GM21737 (cell line): Measurements from ENCODE around the gene WNT8A.
"Not testable (repeated sequence)": the region's sequence is repeated elsewhere in the genome, so short reads cannot be mapped to it uniquely, and the experiment has no call there.

ENCODE experiments used
- ATAC-seq: cut with Tn5 transposase; IDR thresholded peaks from one replicate; pipeline ENCODE4 v1.9.1; 2021; ENCODE audit warnings: mild to moderate bottlenecking, moderate library complexity; ENCODE audit not compliant: unreplicated experiment

WNT8A gene, protein sequence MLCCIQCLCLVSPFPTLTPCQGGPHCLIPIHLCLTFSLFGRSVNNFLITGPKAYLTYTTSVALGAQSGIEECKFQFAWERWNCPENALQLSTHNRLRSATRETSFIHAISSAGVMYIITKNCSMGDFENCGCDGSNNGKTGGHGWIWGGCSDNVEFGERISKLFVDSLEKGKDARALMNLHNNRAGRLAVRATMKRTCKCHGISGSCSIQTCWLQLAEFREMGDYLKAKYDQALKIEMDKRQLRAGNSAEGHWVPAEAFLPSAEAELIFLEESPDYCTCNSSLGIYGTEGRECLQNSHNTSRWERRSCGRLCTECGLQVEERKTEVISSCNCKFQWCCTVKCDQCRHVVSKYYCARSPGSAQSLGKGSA

DNA sequence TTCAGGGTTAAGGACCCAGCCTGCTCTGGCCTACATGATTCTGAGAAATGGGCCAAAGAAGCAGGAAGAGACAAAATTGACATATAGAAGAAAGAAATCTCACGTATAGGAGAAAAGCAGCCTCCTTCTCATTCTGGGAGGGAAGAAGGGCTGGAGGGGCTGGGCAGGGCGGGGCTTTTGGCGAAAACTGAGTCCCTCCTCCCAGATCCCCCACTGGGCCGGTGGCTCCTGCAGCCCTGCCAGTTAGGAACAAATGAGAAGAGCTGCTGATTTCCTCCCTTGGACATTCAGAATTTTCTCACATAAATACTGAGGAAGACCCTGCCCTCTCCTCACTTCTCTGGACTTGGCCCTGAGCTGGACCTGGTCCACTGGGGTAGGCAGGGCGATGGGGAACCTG, at the start of gene WNT8A:
Gene WNT8A (plus strand): TSS at position 332 of the 400 bp plus-strand sequence. CDS start 95 bp downstream, outside the sequence.
- ATAC-seq, result no peak

DNA sequence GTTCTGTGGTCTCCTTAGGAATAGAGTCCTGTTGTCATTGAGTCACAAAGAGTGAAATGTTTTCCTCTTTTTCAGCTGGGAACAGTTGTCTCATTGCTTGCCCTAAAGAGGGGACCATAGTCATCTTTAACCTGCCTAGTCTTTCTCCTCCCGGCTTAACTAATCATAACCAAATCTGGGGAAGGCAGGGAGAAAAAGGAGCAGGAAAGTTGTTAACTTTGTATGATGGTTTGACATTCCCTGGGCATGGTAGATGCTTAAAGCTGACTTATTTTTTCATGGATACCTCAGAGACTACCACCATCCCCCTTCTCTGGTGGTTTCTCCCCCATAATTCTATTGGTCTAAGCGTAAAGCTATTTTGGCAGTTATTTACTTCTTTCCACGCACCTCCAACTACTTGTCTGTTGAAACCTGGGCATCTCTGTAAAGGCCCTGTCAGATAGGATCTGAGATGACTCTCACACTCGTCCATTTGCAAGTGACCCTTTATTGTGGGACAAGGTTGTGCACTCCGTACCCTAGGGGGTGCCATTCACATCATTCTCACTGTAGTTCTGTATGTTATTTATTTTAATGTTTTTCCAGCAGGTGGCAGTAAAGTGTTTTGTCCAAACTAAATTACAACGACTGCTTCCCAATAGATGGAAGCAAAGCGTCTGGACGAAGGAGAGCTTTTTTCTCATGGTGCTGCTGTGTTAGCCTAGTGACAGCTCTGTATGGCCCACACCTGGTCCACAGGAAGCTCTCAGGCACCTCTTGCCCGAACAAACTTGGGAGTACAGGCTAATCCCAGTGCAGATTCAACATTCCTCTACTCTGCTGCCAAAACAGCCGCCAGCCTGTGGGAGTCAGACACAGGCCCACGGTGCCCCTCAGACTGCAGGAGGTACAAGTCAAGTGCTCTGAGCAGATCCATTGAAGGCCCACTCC, 48.0 kb upstream of the WNT8A start:
- ATAC-seq, result peak; percentile 44

DNA sequence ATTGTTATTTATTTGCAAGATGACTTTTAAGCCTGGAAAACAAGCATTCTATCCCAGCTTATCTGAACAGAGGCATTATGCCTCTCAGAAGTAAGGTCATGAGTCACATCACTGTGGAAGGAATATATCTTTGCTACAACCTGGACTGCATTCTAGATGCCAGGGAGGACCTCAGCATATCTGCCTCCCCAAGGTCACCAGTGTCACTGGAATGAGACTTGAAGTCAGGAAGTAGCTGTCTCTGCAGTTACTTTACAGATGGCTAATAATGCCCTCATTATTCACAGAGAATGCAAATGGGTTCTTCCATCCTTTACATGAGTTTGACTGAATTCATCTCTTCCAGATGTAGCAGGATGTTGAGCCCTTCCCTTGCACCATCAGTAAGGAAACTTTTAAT, 46.6 kb upstream of the WNT8A start:
- no peak for ATAC-seq

DNA sequence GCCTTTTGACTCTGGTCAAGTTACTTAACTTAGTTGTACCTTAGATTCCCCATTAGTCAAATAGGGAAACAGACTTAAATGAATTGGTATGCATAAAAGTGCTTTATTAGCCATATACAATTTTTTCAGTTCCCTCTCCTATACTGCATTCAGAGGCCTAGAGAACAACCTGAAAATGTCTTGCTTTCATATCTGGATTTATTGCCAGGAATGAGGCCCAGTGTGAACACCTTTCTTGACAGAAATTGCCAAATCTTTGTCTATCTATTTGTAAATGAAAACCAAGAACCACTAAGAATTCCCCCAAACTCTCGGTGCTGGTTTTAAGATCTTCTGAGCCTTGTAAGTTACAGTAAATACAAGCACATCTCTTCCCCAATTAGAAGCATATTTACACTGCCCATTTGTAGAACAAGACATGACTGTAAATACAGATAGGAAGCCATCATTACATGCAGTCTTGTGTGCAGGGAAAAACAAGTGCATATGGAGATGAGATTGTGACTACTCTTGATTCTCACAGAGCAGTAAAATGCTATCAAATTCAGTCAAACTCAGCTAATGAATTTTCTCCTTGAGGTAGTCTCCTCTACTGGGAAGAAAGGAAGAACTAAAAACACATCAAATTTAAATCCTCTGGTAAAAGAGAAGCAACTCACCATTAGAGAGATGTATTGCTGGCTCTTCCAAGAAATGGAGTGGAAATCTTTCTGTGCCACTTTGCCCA, 45.8 kb upstream of the WNT8A start:
- ATAC-seq, result no peak

DNA sequence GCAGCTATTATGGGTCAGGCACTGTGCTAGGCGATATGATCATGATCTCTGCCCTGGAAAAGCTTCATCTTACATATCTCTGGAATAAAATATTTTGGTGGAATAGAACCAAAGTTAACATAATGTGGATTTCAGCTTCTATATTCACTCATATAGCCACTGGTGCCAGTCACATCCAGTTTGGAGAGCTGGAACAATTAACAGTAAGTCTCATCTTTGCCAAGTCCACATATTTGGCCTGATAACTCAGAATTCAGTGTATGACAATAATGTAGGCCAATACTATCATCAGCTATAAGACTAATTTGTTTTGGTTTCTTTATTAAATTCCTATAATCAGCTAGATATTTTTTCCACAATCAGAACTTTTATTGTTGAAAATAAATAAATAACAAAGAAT, 45.0 kb upstream of the WNT8A start:
- ATAC-seq, result no peak

DNA sequence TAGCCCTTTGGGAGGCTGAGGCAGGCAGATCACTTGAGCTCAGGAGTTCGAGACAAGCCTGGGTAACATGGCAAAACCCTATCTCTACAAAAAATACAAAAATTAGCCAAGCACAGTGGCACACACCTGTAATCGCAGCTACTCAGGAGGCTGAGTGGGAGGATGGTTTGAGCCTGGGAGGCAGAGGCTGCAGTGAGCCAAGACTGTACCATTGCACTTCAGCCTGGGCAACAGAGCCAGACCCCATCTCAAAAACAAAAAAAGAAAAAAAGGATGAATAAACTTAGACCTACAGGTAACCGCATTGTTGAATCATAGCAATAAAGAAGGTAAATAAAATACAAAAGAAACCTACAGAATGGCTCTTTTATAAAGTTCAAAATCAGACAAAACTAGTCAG, 38.5 kb upstream of the WNT8A start:
- not testable (repeated sequence) for ATAC-seq

DNA sequence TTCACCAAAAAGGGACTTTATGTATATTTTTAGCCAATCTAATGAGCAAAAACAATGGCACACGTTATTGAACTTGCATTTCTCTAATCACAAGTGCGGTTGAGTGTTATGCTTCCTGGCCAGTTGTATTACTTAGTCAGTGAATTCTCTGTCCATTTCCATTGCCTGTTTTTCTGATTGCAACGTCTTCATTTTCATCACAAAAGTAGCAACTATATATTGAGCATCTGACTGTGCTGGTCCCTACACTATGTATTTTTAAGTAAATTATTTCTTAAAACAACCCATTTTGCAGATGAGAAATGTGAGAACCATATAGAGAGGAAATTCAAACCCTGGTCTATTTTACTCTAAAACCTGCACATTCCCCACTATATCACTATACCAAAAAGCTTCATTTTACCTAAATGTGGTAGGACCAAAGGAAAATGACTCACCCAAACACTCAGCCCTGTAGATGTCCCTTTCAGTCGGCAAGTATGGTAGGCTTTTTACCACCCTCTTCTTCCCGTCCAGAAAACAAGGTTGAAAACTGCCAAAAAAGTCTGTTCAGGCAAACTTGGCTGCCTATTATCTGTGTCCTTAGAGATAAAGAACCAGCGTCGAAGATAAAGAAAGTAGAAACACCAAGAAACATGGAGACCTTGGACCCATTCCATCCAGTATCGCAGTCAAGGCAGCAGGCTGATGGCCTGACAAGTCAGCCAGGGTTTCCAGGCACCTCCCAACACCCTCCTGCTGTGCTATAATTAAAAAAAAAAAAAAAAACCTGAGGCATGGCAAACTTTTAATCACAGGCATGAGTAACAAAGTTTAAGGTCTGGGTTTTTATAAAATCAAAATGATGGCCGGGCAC, 32.2 kb upstream of the WNT8A start:
- no peak for ATAC-seq

DNA sequence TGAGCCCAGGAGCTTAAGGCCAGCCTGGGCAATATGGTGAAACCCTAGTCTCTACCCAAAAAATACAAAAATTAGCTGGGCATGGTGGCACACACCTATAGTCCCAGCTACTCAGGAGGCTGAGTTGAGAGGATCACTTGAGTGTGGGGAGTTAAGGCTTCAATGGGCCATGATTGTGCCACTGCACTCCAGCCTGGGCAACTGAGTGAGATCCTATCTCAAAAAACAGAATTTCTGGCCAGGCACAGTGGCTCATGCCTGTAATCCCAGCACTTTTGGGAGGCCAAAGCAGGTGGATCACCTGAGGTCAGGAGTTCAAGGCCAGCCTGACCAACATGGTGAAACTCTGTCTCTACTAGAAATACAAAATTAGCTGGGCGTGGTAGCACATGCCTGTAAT, 31.1 kb upstream of the WNT8A start:
- not testable (repeated sequence) for ATAC-seq

DNA sequence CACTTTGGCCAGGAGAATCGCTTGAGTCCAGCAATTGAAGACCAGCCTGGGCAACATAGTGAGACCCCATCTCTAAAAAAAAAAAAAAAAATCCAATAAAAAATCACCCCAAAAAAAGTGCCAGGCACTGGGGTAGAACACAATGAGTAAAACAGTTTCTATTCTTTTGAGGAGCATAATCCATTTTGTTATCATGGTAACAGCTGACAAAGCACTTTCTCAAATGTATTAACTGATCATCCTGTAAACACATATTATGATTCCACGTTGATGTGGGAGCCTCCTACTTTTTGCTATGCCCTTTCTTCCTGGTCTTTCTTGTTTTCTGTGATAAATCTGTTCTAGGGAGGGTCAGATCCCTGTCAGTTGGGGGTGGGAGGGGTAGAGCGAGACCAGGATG, 30.3 kb upstream of the WNT8A start:
- no peak for ATAC-seq

DNA sequence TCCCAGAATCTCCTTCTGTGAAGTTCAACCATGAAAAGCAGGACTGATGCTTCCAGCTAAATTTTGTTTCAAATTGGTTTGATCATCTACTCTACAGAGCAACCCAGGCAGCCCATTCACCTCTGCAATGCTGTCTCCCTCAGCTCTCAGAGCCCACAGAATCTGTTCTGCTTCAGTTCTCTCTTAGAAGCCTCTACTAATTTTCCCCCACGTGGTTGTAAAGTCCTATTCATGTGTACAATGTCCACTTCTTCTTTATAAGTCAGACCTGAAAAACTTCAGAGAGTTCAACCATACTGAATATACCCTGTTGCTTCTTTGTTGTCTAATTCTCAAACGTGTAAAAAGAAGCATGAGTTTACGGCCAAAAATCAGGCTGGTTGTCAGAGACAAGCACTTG, 29.6 kb upstream of the WNT8A start:
- ATAC-seq, result no peak

DNA sequence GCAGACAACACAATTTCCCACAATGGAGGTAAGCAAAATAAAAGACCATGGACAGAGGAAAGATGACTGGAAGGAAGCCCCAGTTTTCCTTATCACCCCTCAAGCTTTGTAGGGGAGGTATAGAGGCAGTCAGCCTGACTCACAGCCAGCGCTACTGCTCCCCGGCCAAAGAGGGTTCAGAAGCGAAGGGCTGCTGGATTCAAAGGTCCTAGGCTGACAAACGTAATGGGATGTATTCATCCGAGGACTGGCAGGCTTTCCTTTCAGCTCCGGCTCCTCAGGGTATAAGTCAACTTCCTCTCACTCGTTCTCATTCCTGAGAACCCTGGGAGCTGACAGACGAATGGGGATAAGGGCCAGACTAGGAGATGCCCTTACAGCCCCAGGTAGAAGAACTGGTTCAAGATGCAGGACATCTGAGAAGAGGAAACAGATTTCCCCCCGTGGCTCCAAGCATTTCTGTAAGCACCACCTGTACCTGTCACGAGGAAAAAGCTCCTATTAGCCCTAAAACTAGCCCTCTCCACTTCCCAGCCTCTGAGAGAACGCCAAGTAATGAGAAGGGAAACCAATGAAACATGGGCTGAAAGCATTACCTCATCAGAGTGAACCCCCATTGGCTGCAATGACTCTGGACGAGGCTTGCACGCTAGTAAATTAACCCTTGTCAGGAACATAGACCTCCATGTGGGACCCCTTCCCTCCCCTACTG, 28.8 kb upstream of the WNT8A start:
- ATAC-seq, result no peak

DNA sequence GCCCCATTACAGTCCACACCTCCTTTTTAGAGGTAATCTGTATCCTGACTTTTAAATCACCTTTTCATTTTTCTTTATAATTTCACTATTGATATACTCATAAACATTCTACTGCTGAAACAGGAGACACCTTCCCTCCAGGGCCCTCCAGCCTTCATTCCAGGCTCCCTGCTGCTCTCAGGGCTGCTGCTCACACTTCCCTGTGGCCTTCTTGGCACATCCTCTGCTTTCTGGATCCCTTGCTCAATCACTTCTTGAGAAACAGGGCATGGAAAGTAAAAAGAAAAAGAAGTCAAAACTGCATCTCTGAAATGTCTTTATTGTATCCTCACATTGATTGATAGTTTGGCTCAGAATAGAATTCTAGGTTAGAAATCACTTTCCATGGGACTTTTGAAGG, 19.3 kb upstream of the WNT8A start:
- no peak for ATAC-seq

DNA sequence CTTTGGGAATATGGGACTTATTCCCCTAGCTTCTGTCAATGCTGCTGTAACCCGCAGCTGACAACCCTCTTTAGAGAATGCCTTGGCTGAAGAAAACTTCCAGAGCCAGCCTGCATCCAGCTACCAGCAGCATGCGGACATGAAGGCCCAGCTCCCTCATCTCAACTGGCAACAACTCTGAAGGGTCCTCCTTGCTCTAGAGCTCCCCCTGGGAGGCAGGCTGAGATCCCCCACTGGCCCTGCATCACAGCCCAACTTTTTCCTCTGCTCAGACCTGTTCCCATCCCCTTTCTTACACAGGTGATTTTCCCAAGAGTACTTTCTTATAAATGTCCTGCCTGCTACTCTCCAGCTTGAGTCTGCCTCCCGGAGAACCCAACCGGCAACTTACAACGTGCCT, 18.7 kb upstream of the WNT8A start:
- no peak for ATAC-seq

DNA sequence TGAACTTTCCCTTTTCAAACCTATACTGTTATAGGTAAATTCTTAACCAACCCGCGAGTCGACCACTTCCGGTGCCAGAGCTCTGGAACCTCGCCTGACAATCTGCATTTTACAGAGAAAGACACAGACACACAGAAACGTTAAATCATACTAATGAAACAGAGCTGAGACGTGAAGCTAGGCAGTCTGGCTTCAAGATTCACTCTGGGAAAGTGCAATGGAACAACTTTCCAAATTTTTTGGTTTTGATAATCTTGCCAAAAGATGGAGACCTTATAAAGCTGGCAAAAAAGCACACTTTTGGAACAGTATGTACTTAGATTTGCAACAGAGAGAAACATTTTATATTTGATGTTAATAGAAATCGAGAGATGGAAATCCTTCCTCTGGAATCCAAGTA, 15.9 kb upstream of the WNT8A start:
- ATAC-seq, result no peak

DNA sequence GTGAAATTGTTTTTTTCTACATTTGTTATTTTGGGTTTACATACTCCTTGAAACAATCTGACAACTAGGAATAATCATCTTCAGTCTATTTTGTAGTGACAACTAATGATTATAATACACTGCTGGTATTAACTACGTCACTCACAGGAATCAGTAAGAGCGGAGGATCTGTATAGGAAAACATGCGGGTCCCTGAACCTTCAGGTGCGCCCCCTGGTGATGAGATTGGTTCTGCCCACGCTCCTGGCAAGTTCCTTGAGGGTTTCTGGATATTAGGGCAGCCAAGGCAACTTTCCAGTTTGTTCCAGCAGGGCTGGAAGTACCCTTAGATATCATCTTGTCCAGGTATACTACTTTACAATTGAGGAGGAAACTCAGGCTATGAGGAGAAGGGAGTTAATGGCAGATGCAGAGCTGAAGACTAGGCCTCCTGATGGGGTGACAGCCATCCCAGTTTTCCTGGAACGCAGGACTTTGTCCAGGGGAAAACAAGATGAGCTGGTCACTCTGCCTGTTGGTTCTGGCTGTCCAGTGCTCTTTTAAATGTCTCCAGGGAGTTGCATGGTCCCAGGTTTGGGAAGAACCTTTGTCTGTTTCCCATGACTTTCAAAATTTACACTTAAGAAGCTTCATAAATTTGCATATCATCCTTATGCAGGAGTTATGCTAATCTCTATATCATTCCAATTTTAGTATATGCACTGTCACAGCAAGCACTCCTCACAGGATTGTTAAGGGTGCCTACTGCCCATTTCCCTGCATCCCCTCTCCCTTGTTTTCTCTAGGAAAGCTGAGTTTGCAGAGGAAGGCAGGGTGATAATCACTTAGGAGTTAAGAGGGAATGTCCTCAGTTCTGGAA, 14.9 kb upstream of the WNT8A start:
- ATAC-seq, result peak; percentile 59

DNA sequence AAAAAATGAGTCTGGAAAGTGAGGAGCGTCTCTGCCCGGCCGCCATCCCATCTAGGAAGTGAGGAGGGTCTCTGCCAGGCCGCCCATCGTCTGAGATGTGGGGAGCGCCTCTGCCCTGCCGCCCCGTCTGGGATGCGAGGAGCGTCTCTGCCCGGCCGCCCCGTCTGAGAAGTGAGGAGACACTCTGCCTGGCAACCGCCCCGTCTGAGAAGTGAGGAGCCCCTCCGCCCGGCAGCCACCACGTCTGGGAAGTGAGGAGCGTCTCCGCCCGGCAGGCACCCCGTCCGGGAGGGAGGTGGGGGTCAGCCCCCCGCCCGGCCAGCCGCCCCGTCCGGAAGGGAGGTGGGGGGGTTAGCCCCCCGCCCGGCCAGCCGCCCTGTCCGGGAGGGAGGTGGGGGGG, 13.8 kb upstream of the WNT8A start:
- ATAC-seq, result not testable (repeated sequence)

DNA sequence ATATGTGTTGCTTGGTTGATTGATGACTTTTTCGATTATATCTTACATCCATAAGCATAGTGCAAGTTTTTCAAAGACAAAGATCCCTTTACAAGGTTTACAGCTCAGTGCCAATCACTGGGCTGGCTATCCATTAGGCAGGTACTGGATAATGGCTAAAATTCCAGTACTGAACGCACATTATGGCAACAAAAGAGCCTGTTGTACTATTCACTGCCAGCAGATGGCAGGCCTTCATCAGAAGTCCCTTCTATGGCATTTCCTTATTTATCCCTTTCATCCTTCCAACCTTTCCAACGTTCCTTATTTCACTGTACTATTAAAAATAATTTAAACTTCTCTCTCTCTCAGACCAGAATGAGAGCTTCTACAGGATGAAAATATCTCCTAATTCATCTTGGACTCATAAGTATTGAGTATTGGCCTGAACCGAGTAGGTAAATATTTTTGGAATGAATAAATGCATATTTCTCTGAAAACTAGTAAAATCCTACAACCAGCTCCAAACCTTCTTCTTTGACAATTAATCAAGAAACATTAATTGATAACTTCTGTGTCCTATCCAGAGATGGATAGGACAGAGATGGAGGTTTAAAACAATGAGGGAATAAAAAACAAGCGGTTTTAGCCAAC, 6.7 kb upstream of the WNT8A start:
- ATAC-seq, result no peak

DNA sequence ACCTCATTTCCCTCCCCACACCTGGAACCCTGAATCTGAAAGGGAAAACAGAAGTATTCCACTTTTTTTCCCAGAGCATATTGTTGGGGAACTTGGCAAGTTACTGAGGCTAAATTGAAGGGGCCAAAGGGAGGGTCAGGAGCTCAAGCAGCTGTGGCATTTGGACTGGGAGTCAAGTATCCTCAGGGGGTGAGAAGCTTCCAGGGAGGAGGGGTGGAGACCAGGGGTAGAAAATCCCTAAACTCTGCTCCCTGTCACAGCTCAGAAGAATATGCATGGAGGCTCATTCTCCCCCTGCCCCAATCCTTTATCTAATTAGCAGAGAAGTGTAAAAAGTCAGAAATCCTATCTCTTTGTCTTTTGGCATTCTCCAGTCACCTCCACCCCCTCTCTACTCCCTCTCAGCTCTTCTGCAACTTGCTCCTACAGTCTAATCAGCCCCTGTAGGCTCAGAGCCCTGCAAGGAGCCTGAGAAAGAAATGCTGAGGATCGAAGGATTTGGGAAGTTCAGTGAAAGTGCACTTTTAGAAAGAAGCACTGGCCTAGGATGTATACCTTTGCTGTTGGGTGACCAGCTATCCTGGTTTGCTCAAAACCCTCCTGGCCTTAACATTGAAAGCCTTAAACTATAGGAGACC, 5.7 kb upstream of the WNT8A start:
- ATAC-seq, result no peak
